GM21786 (cell line): ENCODE data around the gene JPH4.
A peak's percentile ranks its signal among the peaks of the same experiment; 100 is the strongest.

Experiments used
- ATAC-seq: cut with Tn5 transposase; IDR thresholded peaks from one replicate; pipeline ENCODE4 v1.9.1; 2021; ENCODE audit not compliant: unreplicated experiment

The JPH4 gene

DNA sequence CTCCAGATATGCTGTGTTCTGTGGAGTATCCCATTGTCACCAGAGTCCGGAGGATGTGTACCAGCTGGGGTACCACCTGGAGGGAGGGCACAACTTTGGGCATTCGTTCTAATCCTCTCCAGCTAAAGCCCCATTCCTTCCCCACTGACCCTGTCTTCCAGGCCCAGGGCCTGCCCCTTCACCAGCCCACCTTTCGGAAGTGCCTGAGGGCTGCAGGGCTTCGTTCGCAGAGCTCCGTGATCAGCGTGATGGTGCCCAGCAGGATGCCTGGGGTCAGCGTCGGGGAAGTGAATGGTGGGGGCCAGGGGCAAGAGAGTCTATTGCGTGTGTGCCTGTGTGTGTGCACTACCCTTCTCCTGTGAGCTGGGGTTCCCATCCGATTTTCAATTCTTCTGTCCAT lies 13.0 kb downstream of the JPH4 start:
- ATAC-seq = no peak

DNA sequence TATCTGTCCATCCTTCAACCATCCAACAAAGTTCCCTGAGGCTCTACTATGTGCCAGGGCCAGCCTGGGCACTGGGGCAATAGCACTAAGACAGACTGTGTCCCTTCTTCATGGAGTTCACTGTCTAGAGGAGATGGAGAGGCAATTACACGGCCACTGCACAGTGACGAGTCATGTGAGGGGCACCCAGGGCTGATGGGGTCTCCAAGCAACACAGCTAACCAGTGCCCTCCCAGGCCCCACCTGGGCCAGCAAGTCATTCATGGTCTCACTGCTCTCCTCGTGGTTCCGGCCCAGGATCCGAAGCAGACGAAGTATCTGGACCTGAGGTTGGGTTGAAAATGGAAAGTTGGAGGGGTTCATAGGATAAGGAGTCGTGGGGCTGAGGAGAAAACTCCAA lies 13.7 kb downstream of the JPH4 start:
- ATAC-seq = no peak

DNA sequence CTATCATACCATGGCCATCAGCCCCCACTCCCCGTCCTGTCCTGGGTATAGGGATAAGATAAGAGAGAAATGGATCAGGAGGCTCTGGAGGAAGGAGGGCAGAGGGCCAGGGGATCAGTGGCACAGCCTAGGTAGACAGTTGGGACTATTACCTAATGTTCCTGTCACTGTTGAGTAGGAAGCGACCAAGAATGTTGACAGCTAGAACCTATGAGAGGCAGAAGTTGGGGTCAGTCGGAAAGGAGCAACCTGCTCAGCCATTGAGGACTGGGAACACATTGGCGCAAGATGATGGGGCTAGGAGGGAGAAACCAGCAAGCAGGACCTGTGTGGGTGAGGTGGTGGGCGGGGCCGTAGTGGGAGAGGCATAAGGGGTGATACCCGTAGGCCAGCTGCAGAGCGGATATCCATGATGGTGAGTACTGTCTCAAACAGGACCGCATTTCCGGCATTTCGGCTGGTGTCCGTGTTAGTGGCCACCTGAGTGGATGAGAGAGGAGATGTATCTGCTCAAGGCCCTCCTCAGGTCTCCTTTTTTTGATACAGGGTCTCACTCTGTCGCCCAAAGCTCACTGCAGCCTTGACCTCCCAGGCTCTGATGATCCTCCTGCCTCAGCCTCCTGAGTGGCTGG lies 14.3 kb downstream of the JPH4 start:
- no peak for ATAC-seq

DNA sequence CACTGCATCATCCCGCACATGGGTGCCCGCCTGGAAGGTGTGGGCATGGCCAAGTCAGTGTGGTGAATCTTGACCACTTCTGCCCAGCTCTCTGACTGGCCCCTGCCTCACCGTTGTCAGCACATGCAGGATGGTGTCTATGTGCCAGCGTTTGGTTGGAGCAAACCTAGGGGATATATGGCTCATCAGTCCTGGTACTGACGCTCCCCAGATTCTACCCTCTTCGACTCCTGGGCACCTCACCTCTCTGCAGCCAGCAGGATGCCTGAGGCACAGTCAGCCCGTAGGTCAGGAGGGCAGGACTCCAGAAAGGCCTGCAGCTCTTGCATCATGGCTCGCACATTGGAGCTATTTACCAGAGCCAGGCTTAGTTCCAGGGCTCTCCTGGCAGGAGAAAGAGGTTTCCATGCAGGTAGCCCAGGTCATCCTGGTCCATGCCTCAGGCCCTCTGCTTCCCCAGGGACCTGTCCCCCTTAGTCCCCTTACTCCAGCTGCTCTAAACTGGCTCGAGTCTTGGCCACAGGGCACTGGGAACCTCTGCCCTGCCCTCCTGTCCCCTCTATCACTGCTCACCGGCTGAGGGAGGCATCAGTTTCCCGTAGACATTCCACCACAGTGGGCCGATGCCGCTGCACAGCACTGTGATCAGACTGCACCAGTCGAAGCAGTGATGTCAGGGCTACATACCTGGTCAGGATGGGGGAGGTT lies 15.0 kb downstream of the JPH4 start:
- ATAC-seq = no peak

DNA sequence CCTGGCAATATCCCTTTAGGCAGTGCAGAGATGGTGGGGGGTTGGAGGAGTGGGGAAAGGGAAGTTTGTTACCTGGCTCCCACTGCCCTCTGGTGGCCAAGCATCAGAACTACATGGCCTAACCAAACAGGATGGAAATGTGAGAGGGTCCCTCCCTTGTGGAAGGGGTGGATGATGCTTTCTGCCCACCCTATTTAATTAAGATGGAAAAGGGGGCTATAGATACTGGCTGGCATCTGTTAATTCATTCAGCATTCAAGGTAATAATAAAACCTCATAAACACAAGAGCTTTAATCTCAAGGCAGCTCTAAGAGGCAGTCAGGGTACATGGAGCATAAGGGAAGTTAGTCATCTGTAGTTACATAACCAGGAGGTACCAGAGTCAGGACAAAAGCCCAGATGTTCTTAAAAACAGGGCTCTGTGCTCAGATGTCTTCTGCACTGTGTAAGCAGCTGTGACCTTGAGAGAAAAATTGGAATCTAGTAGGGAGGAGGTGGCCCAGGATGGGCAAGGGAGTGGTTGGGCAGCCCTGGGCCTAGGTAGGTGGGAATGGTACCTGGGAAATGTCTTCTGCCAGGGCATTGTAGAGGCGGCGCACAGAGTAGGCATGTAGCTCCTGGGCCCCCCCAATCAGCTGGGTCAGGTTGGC lies 15.6 kb downstream of the JPH4 start:
- no peak for ATAC-seq

DNA sequence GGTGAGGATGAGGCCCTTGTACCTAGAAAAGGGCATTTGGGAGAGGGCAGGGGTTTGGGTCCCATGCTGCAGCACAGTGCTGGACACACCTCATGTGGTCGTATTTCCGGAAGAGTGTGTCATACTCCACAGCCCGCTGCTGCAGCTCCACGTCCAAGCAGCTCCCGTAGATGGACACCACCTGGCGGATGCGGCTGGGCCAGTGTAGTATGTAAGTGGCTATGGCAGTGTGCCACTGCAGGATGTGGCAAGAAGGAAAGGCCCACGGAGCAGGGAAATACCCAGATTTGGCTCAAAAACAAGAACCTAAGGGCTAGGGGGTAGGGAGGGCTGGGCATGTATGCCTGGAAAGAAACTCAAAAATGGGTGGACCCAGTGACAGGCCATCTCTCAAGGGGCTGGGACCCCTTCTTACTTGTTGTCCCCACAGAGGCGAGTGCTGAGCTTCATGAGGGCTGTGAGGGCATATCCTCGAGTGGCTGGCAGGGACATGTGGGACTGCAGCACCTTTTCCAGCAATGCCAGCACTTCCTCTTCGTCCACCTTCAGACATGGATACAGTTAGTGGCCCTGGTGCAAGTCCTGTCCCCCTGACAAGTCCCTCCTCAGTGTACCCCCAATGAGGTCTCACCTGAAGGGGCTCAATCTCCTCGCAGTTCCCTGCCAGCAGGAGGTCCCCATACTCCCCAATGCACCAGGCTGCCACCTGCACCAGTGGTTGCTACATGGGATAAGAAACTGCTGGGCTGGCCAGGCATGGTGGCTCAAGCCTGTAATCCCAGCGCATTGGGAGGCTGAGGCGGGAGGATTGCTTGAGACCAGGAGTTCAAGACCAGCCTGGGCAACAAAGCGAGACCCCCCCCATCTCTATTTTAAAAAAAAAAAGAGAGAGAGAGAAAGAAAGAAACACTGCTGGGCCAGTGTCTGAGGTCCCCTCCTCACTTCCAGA lies 16.4 kb downstream of the JPH4 start:
- no peak for ATAC-seq

DNA sequence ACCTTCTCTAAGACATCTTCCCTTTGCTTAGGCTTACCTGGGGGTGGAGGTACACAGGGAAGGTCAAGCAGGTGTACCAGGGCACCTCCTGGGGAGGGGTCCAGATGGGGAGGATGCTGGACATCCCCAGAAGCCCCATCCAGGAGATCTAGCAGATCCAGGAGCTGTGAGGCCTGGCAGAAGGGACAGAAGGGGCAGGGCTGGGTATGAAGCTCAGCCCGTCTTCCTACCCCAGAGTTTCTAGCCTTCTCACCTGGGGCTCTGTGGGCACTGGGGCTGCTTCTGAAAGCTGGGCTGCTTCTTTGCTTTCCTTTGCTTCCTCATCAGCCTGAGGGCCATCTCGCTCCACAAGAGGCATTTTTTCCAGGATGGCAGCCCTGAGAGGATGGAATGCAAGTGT lies 17.3 kb downstream of the JPH4 start:
- no peak for ATAC-seq

DNA sequence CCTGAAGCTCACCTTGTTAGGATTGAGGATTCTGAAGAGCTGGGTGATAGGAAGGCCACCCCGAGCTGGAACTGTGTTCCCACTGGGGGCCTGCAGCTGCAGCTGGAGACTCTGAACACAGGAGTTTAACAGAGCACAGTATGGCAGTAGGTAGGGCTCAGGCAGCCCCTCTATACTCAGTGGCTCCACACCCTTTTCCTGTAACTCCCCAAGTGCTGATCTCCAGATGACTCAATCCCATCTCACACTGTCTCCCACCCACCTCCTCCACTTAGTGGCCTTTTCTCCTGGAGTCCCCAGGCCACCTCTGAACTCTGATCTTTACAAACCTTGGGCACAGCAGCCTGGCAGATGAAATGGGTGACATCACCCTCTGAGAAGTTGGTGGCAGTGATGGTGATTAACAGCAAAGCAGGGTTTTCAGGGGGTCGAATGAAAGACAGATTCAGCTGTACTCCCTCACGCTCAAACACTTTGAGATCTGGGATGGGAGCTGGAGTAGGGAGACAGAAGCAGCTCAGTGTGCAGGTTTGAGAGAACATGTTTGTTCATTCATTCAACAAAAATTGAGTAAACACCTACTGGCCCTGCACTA lies 18.6 kb downstream of the JPH4 start:
- ATAC-seq = no peak

DNA sequence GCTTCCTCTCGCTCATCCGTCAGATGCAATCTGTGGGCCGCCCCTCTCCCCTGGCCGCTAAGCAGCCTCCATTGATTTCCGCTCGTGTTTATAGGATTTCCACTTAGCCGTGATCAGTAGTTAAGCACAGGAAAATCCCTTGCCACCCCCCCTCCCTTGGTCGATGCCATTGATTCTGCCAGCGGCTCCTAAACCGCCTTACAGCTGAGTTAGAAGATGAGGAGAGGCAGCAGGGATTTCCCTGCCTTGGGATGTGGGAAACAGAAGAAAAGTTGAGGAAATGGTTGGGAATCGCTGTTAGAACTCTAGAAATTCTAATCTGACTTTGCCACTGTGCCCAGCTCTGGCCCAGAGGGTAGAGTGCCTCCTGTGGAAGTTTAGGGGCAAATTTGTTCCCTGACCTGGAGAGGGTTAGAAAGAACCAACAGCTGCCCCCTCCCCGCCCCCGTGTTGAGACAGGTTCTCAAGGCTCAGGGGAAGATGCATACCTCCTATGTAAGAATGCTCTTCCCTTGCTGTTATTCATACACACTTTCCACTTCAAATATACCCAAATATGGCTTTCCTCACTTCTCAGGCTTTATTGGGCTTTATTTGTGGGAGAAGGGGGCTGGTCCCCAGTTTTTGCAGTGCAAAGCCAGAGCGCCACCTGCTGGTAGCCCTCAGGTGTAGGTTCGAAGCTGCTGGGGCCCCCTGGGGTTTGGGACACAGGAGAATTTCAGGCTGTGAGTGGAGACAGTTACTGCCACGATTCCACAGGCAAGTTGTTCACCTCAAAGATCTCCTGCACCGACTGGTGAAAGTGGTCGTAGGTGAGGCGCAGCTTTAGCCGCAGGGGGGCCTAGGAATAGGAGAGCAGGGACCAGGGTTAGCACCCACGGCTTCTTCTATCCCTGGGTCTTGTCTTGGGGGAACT lies 19.3 kb downstream of the JPH4 start:
- ATAC-seq = no peak

DNA sequence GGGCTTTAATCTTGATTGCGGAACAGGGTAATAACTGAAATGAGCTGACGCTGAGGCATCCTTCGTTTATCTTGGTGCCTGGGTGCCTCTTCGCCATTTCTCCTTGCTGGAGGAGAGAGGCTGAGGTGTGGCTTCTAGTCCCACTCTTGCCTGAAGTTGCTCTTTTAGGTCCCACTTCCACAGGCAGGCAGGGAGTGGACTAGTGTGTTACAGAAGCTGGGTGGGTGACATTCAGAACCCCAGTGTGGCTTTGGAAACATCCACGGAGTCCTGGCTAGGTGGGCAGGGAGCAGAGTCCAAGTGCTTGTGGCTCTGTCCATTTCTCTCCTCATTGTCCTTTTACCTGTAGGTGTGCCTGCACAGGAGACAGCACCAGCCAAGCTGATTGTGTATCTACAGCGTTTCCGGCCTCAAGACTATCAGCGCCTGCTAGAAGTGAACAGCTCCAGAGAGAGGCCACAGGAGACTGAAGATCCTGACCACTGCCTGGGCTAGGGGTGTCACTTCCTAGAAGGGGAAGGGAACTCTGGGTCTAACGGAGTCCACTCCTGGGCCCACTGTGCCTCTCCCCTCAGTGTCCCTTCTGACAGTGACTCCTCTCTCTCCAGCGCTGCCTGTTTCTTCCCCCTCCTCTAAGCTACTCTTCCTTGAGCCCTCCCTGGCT lies 20.1 kb downstream of the JPH4 start:
- ATAC-seq = no peak

DNA sequence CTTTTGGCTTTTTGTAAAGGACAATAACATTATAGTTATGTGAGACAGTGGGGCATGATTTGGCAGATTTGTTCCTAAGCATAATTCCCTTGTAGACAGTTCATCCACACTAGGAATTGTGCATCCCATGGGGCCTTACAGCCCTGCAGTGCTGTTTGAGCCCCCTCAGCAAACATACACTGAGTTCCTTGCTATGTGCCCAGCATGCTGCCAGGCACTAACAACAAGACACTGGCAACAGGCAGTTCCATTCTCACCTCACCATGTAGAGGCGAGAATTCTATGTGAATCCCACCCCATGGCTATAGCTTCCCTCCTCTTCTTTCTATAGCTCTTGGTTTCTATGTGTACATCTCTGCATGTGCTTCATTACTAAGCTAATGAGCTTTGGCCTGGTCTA lies 20.6 kb downstream of the JPH4 start:
- ATAC-seq = no peak

DNA sequence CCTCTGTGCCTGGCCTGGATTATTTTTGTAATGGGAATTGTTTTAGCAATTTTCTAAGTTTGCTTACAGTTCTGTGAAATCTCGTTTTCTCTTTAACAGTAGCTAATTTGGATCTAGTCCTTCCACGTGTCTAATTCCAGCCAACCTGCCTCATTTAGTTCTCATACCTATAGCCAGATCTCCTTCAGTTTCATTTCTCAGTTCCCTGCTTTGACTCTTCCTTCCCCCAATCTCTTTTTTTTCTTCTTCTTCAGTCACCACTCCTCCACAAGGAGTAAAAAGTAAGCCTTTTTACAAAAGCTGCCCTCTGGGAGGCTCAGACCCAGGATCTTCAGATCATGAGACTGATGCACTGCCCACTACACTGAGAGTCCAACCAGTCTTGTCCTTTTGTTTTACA lies 21.1 kb downstream of the JPH4 start:
- ATAC-seq = no peak

DNA sequence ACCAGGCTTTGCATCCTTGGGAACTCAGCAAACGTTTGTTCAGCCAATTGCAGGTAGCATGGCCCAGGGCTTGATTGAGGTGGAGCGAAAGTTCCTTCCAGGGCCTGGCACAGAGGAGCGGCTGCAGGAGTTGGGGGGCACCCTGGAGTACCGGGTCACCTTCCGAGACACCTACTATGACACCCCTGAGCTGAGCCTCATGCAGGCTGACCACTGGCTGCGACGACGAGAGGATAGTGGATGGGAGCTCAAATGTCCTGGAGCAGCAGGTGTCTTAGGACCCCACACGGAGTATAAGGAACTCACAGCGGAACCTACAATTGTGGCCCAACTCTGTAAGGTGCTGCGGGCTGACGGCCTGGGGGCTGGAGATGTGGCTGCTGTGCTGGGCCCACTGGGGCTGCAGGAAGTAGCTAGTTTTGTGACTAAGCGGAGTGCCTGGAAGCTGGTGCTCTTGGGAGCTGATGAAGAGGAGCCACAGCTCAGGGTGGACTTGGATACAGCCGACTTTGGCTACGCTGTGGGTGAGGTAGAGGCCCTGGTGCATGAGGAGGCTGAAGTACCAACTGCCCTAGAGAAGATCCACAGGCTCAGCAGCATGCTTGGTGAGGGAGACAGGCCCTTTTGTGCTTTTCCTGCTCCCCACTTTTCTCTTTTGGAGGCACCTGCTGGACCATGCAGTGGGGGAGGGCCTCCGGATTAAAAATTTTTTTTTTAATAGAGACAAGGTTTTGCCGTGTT lies 21.7 kb downstream of the JPH4 start:
- ATAC-seq = no peak

DNA sequence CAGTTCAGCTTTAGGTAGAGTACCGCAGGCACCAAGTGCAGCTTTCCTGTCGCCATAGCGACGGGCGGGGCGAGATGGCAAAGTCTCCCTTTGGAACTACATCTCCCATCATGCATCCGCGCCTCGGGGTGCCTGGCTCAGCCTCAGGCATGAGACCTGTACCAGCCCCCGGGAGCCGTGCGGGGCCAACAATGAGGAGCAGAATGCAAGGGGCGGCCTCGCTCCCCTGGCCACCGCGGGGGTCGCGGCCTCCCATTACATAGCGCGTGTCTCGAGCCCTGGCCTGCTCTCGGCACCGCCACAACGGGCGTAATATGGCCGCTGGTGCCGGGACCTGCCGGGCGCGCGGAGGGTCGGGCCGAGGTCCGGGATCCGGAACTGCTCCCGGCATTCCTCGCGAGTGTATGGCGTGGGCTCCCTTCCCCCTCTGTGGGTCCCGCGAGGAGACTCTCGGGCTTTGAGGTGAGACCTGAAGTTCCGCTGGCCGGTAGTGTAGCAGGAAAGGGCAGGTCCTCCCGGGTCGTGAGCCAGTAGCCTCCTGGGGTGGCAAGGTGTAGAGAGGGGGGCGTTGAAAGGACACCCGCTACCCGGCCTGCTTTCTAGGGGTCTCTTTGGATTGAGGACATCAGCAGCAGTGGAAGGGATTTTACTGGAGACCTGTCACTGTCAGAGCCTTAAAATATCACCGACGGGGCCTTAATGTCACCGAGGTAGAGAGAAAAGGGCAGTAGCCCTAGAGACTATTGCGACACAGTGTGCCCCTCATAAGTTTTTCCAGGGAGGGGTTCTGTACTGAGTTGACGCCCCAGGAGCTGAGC lies 22.5 kb downstream of the JPH4 start, which contains the start of gene THTPA:
Gene THTPA (plus strand): TSS at position 390 of the 818 bp plus-strand sequence. CDS start 487 bp downstream, outside the sequence.
- peak; percentile 90 for ATAC-seq

DNA sequence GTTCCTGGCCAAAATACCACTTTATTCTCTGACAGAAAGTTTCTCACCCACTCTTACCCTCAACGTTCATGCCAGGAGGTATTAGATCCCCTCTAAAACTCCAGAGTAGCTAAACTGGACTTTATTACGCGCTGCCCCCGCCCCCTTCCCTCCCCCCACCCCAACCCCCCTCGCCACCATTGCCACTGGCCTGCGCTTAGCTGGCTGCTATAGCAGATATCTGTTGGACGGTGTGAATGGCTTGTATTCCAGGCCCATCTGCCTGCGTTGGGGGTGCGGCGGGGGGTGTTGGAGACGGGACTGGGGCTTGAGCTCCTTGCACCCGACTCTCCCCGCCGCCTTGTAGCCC lies 23.1 kb downstream of the JPH4 start:
- no peak for ATAC-seq

DNA sequence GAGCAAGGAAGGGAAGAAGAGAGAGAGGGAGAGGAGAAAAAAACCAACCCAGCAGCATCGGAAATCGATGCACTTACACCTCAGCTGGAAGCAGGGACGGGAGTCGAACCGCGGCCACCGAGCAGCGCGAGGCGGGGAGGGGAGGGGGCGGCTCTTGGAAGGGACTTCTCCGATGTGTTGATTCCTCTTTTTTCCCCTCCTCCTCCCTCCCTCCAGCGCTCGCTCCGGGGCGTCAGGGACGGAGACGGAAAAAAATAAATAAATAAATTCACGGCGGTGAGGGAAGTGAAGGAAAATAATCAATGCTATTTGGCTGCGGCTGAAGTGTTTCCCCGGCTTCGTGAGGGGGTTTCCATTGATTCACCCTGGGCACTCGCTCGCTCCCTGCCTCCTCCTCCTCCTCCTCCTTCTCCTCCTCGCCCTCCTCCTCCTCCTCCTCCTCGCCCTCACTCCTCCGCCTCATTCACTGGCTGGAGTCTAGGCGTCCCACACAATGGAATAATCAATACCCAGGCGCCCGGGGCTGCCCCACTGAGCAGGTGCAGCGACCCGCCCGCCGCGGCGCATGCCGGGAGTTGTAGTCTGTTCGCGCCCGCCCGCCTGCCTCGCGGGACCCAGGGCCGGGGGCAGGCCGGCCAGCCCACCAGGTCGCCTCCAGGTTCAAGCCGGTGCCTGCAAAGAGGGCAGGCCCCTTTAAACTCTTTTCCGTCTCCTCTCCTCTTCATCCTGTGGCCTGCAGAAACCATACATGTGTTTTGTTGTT lies 27.1 kb downstream of the JPH4 start, which contains the start of gene ZFHX2:
Gene ZFHX2 (minus strand): TSS at position 500 of the 763 bp plus-strand sequence. CDS start 16,440 bp downstream, outside the sequence.
- peak; percentile 36 for ATAC-seq

DNA sequence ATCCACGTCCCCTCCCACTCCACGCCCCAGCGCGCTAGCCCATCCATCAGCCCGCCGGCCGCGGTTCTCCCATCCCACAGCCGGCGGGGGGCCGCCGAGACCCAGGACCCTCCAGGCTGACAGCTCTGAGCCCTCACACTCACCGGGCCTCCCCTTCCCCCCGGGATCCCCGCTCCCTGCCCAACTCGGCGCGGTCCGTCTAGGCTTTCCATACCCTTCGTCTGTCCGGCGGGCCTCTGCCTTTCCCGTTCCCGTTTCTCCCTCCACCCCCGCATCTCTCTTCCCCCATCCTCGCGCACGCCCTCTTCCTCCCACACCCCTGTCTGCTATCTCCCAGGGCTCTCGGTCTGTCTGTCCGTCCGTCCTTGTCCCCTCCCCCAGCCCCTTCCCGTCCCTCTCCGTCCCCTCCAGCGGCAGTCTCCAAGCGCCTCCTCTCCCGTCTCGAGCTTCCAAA lies 27.8 kb downstream of the JPH4 start:
- ATAC-seq = no peak
